Activated gamma-delta T cell treated with anti-CD3 and anti-CD28 coated beads, Interleukin-2, amount 50 U/mL, for 16 hours (primary cell): ENCODE measurements around the gene CEMIP2.

Experiments
- DNase-seq: peaks from one replicate; pipeline ENCODE4 v3.0.0-alpha.2; 2020; ENCODE audit warnings: low read depth

The CEMIP2 gene

DNA sequence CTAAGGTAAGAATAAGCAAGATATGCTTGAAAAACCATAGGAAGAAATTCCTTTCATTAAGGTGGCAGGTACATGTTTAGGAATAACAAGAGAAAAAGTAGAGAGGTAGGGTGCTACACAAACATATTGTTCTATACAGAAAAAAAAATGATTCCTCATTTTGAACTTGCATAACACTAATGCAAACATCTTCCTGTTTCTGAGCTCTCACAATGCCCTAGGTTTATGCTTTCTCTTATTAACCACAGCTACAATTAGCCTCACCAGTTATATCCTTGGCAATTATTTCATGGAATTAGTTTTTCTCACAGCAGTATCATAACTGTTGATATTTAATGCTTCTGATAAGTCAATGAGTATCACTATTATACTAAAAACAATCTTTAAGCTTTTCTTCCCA, 20.7 kb downstream of the CEMIP2 start:
- no peak for DNase-seq

DNA sequence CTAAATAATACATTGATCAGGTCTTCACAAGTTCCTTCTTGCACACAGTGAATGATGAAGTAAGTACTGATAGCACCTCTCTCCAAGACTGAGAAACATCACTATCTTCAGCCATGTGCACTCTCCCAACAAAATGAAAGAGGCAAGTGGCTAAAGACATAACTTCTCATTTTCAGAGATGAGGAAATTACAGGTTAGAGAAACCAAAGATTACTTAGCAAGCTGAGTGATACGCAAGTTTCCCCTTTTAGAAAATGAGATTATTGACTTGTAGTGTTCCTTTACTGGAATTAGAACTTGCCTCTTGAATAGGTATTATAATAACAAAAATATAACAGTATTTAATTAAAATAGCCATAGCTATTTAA, 21.6 kb downstream of the CEMIP2 start:
- DNase-seq: no peak

DNA sequence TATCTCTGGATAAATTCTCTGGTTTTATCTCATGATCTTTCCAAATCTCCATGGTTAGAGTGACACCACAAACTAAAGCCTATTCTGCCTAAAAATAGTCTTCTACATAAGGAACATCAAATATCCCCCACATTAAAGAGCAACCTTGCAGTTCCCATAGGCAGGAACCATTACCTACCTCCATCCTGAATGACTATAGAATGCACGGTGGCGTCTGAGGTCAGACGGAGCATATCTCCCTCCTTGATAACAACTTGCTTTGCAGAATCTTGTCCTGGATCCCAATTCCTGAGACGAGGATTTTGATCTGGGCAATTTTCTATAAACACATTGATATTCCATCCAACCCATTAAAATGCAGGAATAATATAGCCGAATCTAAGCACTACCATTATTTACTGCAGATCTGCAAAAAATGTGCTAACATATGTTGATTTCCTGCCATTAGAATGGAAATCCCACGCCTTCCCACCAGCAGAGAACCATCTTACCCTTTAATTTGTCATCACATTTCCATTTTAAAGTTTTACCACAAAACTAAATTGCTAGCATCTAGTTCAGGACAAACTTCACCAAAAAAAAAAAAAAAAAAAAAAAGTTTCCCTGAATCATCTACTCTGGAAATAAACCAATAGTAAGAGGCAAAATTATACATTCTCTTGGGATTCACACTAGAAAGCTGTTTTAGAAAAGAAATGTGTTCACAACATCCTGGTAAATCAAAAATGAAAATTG, 22.1 kb downstream of the CEMIP2 start:
- DNase-seq: no peak

DNA sequence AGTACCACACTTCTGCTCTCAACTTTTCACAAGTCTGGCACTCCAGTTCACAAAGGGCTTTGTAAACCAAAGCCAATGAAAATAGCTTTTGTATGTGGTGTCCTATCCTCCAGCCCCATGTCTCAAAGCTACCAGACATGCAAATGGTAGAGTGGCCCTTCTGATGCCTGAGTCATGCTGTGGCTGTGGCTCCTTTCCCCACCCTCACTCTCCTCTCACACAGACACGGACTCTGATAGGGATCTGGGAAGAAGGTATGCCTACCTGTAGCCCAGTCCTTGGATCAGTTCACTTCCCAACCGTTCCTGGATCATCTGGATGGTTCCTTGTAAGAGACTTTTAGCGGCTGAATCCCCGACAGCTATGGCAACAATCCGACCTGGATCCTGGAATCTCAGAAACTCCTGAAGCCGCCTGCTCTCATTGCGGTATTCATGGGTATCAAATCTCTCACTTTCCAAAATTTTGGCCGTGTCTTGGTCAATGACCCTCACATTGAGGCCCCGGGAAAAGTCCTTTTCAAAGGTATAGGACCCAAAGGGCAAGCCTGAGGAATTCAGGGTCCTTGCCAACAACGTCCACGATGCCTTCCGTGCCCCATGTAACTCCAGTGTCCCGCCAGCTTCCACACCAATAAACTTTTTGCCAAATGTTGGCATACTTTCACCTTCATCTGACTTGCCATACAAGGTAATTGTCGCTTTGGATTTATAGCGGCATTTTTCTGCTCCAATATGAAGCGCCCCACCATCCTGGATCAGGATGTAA, 23.4 kb downstream of the CEMIP2 start:
- DNase-seq: no peak

DNA sequence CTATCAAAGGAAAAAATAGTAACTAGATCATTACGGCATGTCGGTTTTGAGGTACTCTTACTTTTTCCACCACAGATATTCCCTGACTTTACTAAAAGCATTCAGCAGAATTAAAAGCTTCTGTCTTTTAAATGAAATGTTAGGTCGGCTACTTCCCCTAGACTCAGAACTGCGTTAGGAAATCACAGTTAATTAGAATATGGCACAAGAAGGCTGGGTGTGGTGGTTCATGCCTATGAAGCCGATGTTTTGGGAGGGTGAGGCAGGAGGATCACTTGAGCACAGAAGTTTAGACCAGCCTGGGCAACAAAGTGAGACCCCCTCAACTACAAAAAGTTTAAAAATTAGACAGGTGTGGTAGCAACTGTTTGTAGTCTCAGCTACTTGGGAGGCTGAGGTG, 24.4 kb downstream of the CEMIP2 start:
- DNase-seq: no peak

DNA sequence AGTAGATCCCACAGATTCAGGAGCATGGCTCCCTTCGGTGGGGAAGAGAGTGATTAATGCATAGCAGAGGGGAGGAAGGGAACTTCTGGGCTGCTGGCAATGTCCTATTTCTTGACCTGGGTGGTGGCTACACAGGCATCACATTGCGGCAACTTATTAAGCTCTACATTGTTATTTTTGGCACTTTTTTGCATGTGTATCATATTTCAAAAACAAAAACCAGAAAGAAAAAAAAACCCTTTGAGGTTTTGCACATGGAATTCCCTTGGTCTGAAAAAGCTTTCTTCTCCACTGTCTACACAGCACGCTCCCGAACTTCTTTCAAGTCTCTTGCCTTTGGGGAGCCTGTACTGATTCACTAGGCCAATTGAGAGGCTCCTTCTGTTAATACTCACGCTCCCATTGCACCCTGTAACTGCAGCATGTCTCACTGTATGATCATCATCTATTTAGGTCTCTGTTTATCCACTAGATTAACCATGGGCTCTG, 25.1 kb downstream of the CEMIP2 start:
- no peak for DNase-seq

DNA sequence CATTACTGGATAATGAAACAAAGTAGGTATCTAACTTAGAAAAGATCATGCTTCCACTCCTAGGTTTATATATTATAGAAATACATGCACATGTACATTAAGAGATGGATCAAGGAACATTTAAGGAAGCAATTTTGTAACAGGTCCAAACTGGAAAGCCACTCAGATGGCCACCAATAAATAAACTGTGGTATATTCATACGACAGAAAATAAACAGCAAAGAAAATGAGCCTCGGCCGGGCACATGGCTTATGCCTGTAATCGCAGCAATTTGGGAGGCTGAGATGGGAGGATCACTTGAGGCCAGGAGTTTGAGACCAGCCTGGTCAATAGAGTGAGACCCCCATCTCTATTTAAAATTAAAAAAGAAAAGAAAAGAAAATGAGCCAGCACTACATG, 25.6 kb downstream of the CEMIP2 start:
- no peak for DNase-seq

DNA sequence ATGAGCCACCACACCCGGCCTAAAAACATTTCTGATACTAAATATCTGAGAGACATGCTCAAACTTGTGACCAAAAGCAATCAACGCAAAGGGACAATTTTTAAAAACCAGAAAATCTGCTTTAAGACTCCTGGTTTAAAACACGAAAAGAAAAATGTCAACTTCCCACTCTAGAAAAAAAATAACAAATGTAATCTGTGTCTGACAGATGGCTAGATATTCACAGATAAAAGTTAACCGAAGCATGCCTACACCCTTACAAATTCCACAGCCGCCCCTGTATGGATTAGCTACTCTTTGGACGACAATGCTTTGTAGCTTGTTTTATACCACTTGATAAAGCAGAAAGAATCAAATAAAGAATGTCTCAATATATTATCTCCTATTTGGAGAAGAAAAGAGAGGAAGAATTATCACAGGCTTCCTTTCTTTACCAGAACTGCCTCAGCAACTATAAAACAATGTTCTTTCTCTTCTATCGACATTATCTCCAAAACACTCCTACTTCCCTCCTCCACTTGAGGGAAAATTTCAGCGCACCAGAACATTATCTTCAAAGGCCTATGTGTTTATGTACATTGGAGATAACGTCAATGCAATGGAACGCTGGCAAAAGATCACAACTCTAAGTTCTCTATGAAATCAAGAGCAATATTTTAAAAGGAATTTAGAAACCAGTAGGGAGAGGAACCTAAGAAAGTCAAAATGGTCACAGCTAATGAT, 26.2 kb downstream of the CEMIP2 start:
- no peak for DNase-seq

DNA sequence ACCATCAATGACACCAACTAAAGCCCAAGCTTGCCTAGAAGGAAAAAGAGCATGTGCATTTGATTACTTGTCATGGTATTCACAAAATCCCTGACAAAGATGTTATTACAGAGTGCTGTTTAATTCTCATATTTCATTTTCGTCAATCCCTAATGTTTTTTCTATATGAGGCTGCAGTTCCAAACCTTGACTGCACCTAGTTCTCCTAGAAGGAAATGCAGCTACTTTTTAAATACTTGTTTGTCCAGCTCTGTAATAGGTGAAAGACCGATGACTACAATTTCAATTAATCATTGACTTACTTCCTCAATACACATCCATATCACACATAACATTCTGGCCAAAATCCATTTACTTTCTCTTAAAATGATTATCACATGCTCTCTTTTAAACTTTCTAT, 28.1 kb downstream of the CEMIP2 start:
- DNase-seq: no peak

DNA sequence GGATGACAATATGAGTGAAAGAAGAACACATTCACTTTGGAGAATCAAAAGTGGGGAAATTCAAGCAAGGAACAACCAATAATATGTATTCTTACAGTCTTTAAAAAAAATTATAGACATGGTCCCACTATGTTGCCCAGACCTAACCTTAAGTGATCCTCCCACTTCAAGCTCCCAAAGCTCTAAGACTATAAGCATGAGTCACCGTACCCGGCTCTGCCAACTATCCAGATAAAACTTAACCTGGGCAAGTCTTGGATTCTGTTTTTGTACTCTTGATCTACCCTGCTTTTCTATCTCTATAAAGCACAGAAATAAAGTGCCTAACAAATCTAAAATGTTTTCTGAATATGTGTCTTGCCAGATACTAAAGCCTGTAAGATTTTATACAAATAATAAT, 30.9 kb downstream of the CEMIP2 start:
- DNase-seq: no peak

DNA sequence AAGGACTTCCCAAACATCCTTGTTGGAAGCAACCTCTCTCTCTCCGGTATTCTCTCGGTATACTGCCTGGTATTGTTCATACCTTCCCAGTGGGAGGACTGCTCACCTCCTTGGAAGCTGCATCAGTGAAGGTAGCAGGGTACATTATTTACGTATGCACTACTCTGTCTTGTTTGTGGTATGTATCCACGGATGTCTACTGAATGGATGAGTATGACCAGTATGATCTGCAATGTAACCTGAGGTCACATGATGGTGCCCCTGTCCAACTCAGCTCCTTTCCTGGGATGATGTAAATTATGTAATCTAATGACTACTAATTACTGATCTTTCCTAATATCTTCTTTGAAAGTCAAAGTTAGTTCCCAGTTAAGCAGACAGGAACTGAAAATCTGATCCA, 32.1 kb downstream of the CEMIP2 start:
- no peak for DNase-seq

DNA sequence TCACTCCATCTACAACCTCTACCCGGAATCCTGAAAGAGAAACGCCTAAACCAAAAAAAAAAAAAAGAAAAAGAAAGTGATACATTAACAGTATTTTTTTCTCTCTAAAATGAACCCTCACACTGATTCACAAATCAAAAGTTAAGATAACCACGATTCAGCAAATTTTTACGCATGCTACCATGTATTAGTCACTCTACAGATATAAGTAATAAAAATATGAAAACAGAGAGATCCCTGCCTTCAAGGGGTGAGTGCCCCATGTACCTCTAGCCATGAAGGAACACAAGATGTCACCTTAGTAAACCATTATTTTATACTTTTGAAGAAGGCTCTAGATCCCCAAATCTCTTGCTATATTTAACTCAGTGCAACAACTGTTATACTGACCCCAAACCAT, 33.4 kb downstream of the CEMIP2 start:
- DNase-seq: no peak

DNA sequence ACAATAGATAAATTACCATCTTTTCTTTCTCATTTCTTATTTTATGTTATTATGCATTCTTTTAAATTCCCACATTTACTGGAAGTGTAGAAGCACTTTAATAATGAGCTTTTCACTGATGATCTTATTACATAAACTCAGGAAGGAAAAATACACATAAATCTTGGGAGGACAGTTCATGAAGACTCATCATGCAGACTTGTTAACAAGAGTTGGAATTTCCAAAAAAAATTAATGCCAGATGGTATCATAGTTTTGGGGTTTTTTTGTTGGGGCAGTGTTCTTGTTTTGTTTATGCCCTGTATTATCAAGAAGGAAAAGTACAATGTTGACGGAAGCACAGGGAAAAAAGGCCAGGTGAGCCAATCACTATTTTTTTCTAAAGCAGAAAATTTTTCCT, 35.1 kb downstream of the CEMIP2 start:
- DNase-seq: no peak

DNA sequence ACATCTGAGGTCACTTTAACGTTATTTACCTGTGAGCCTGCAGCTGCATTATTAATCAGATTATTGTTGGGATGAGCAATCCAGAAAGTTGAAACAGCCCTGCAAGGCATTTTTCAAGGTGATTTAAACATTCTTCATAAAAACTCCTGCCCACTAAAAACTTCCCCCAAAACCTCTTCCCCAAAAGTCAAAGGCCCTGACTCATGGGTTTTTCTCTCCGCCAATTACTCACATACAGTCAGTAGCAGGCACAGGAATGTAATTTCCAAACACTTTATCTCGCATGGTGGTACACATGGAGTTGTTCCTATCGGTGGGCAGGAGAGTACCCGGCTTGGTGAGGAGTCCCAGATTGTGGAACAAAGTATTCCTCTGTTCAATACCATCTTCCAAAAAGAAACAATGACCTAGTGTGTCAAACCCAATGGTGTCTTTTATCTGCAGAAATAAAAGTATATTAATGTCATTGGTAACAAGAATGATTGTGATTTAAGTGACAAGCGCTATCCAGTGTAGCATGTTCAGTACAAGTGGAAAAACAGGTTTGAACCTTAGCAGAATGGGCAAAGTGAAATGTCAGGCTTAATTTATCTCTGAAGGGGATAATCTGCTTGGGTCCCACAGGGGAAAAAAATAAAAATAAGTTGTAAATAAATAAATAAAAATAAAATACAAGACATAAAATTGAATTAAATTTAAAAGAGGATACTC, 38.3 kb downstream of the CEMIP2 start:
- no peak for DNase-seq

DNA sequence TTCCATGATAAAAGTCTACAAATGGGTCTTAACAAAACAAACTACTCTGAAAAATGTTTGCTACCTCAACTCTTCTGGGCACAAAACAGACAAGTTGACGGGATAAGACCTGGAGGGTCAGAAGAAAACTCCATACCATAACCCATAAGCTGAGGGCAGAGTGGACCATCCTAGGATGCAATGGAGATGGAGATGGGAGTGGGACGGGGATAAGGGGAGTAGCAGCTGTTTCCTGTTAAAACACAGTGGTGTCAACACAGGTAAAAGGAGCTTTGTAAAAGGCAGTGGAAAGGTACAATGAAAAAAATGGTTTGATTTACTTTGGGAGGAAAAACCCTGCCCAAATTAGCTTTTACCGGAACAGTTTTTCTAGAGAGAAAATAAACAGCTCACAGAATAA, 41.6 kb downstream of the CEMIP2 start:
- no peak for DNase-seq

DNA sequence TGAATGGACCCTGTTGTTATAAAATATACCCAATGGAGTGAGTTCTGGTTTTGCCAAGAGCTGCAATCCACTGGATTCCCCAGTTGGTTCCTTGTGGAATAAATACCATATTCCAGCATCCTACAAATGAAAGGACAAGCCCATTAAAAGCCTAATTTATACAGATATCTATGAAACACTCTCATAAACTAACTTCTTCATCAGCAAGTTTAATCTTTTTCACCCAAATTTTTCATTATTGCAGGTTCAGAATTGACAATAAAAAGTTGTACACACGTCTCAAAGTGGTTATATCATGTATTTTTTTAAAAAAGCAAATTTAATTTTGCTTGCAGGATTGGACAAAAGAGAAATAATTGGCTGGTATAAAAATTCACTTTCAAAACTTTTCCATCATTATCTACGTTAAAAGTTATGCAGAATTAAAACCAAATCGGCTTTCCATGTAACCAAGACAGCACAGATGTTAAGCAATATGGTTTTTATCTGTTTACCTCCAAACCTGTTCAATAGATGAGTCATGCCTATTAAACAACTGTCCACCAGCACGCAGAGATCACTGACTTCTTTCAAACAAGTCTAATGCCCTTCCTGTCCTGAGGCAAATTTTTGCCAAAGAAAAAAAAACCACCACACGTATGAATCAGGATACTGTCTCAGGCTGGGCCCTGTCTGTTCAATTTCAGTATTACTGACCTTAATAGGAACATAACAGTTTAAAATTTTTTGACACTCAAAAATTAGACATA, 42.5 kb downstream of the CEMIP2 start:
- no peak for DNase-seq

DNA sequence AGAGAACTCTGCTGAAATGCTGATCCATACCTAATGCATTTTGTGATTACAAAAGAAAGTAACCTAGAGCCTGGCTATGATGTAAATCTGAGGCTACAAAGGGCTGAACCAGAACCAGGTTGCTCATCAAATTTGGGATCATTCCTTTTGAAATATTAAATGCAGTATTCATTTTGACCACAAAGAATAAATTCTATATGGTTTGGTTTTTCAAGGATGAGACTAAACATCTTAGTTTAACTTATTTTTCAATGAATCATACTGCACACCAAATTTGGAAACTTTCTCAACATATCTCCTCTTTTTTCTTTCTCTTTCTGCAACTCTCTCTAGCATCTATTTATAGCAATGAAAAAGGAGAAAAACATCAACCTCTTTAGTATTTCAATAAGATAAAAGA, 46.5 kb downstream of the CEMIP2 start:
- DNase-seq: no peak

DNA sequence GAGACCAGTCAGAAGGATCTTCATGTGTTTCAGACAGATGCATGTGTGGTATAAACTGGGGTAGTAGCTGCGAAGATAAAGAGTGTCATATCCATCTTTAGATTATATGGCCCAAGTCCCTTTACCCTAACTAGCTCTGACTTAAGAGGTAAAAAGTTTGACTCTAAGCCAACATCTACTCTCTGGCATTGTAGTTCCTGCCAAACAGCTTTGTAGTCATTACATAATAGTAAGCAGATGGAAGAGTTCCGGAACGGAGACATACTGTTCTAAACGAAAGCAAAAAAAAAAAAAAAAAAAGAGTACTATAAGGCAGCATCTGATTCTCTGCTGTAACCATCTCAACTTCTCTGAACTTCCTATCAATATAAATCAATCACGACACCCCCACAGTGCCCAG, 48.8 kb downstream of the CEMIP2 start:
- no peak for DNase-seq

DNA sequence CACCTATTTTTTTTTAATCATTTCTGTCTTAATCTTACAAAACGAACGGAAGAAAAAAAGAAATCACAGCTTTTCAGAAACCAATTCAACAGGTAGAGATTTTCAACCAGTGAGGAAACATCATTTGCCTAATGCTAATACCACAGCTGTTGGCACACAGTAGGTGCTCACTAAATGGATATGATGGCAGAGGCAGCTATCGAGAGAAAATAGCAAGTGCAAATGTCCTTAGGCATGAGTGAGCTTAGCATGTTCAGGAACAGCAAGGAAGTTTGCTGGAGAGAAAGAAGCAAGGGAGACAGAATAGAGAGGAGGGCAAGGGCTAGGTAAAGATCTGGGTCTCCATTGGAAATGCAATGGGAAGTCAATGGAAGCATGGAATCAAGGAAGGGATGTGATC, 49.2 kb downstream of the CEMIP2 start:
- DNase-seq: no peak

DNA sequence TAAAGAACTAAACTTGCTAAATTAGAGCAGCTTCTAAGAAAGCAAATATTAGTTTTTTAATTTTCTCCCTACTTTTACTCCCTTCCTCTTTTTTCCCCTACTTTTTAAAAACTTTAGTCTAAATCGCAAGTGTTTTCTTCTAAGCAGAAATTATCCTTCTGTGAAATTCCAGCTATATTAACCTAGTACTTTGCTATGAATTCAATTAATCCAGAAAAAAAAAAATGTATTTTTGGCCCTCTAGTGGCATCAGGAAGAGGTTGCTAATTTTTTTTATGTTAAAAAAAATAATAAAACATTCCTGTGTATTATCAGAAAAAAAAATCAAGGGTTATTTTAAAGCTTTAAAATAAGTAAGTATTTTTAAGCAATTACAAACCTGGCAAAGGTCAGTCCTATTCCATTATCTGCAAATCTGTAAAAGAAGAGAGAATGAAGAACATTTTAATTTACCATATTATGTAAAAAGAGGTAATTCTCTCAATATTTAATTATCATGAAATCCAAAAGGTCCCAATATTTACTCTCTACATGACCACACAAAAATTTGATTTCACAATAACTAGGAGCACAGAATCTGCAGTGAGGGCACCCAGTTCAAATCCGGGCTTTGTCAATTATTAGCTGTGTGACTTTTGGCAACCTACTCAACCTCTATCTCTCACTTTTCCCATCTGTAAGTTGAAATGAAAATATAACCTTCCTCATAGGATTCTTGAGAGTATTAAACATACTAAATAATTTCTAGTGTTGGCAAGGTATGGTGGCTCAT, 52.0 kb downstream of the CEMIP2 start:
- DNase-seq: no peak

DNA sequence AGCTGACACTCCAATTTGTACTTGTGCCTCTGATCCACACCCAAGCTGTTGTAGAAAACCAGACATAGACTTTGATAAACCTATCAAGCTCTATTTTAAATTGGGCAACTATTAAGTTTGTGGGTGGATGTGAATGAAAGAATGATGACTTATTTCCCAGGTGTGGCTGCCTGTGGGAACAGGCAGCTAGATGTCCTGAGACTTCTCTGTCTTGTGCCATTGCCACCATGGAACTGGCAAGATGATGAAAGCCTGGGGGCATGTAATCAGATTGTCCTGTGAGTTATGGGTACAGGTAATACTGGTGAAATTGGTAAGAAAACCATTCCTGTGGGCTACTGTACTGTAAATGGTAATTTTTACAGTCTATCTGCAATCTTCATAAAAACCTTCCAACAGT, 57.5 kb downstream of the CEMIP2 start:
- DNase-seq: no peak
